A673 (cell line): ENCODE measurements around the gene AKAP3.

Experiments used
- CTCF ChIP-seq: fragments of 300-800, 200-600 bp; sonication (generic); conservative IDR thresholded peaks from 2 replicates; pipeline ENCODE4 v1.5.1; 2017; ENCODE audit warnings: low read depth, mild to moderate bottlenecking, antibody characterized with exemption, low read length, moderate library complexity, mixed read lengths
- EZH2 ChIP-seq: fragments of 200-600 bp; sonication (generic); IDR thresholded peaks from 2 replicates; pipeline ENCODE4 v1.6.1; 2017; ENCODE audit warnings: borderline replicate concordance, low read depth, mild to moderate bottlenecking, mixed read lengths, antibody characterized with exemption, low read length; ENCODE audit not compliant: poor library complexity, severe bottlenecking

- no peak for TF ChIP-seq CTCF
- no peak for TF ChIP-seq EZH2
These were observed 39.8 kb downstream of the AKAP3 start for GRCh38 chr12:4609071-4609470.
